BLaER1 (cell line): ENCODE results near the gene U2AF1L4.

Experiments used
- H3K27ac ChIP-seq: shearing (Covaris generic); formaldehyde crosslinking; 2 replicates; pipeline ENCODE4 v1.8.1; 2022
- H3K27me3 ChIP-seq: shearing (Covaris generic); formaldehyde crosslinking; 2 replicates; pipeline ENCODE4 v1.8.1; 2022
- H3K36me3 ChIP-seq: shearing (Covaris generic); formaldehyde crosslinking; 2 replicates; pipeline ENCODE4 v1.8.1; 2022
- H3K4me1 ChIP-seq: shearing (Covaris generic); formaldehyde crosslinking; 2 replicates; pipeline ENCODE4 v1.8.1; 2022
- H3K4me2 ChIP-seq: shearing (Covaris generic); formaldehyde crosslinking; 2 replicates; pipeline ENCODE4 v1.8.1; 2022
- H3K4me3 ChIP-seq: shearing (Covaris generic); formaldehyde crosslinking; 2 replicates; pipeline ENCODE4 v1.8.1; 2022
- H3K9ac ChIP-seq: shearing (Covaris generic); formaldehyde crosslinking; 2 replicates; pipeline ENCODE4 v1.8.1; 2022
- H3K9me3 ChIP-seq: shearing (Covaris generic); formaldehyde crosslinking; 2 replicates; pipeline ENCODE4 v1.8.1; 2022
- H4K20me1 ChIP-seq: shearing (Covaris generic); formaldehyde crosslinking; 2 replicates; pipeline ENCODE4 v1.8.1; 2022
- Cebpa-rat ChIP-seq: shearing (Covaris generic); IDR thresholded peaks from 2 replicates; pipeline ENCODE4 v1.8.1; 2022

The U2AF1L4 gene

GRCh38 chr19:35714601-35715354 is 30.4 kb downstream of the U2AF1L4 start:
- peaks cover 23% of the 10 kb centered on the region for H4K20me1 ChIP-seq
- 0 out of 2 replicates have a peak, but pooled peaks have one; percentile 35 for TF ChIP-seq Cebpa-rat
- no peak overlapping the region for H3K9ac ChIP-seq
- H3K27me3 ChIP-seq: 0 out of 2 replicates have a peak, but pooled peaks cover 3% of the 10 kb centered on the region
- peaks cover 6% of the 10 kb centered on the region for H3K36me3 ChIP-seq
- no peaks in the 10 kb centered on the region for H3K9me3 ChIP-seq
- peak overlapping the region; percentile 97 for H3K4me2 ChIP-seq
- H3K4me3 ChIP-seq: peak overlapping the region; percentile 76; the same call in 1 of the 2 replicates
- no peak overlapping the region for H3K27ac ChIP-seq
- peaks cover 47% of the 10 kb centered on the region for H3K4me1 ChIP-seq

- no peak for TF ChIP-seq Cebpa-rat
- no peak overlapping the region for H3K27ac ChIP-seq
- H3K4me1 ChIP-seq: peaks cover 39% of the 10 kb centered on the region
- H3K36me3 ChIP-seq: no peaks in the 10 kb centered on the region
- H3K4me2 ChIP-seq: no peak overlapping the region
- no peak overlapping the region for H3K4me3 ChIP-seq
- H4K20me1 ChIP-seq: peaks cover 15% of the 10 kb centered on the region
- H3K9ac ChIP-seq: peak overlapping the region; percentile 19; the same call in 1 of the 2 replicates
- H3K27me3 ChIP-seq: 0 out of 2 replicates have a peak, but pooled peaks cover 3% of the 10 kb centered on the region
- H3K9me3 ChIP-seq: no peaks in the 10 kb centered on the region
Measured at GRCh38 chr19:35713904-35714495, 31.2 kb downstream of the U2AF1L4 start.

- Histone ChIP-seq H3K27me3 (0 out of 2 replicates have a peak, but pooled peaks cover 3% of the 10 kb centered on the region), H3K9ac (peak overlapping the region; percentile 19; the same call in 1 of the 2 replicates), H3K4me1 (peaks cover 35% of the 10 kb centered on the region), H3K27ac (no peak overlapping the region), H3K4me2 (no peak overlapping the region), H4K20me1 (peaks cover 10% of the 10 kb centered on the region), H3K36me3 (no peaks in the 10 kb centered on the region), H3K4me3 (no peak overlapping the region), H3K9me3 (no peaks in the 10 kb centered on the region)
- no peak for TF ChIP-seq Cebpa-rat
Measured at GRCh38 chr19:35713506-35713850, 31.7 kb downstream of the U2AF1L4 start.

GRCh38 chr19:35712567-35713505 is 32.4 kb downstream of the U2AF1L4 start:
- H4K20me1 ChIP-seq: peaks cover 6% of the 10 kb centered on the region; the same call in 1 of the 2 replicates
- H3K27ac ChIP-seq: peak overlapping the region; percentile 3; the same call in 1 of the 2 replicates

GRCh38 chr19:35710784-35711723 is 34.2 kb downstream of the U2AF1L4 start:
- Histone ChIP-seq H3K36me3 (no peaks in the 10 kb centered on the region), H3K4me1 (peaks cover 32% of the 10 kb centered on the region), H3K9ac (no peak overlapping the region), H3K4me3 (no peak overlapping the region), H4K20me1 (peaks cover 6% of the 10 kb centered on the region; the same call in 1 of the 2 replicates), H3K27ac (no peak overlapping the region), H3K9me3 (no peaks in the 10 kb centered on the region), H3K27me3 (0 out of 2 replicates have a peak, but pooled peaks cover 3% of the 10 kb centered on the region), H3K4me2 (no peak overlapping the region)
- no peak for TF ChIP-seq Cebpa-rat

More at GRCh38 chr19:35712567-35713505, 32.4 kb downstream of the U2AF1L4 start:
- Histone ChIP-seq H3K4me1 (peaks cover 35% of the 10 kb centered on the region), H3K36me3 (no peaks in the 10 kb centered on the region), H3K4me3 (no peak overlapping the region), H3K9ac (no peak overlapping the region), H3K4me2 (peak overlapping the region; percentile 49), H3K9me3 (no peaks in the 10 kb centered on the region), H3K27me3 (0 out of 2 replicates have a peak, but pooled peaks cover 3% of the 10 kb centered on the region)
- TF ChIP-seq Cebpa-rat: no peak

GRCh38 chr19:35708391-35708790 is 36.8 kb downstream of the U2AF1L4 start:
- Histone ChIP-seq H3K36me3 (no peaks in the 10 kb centered on the region), H3K27ac (no peak overlapping the region), H3K4me3 (no peak overlapping the region), H3K9me3 (no peaks in the 10 kb centered on the region), H4K20me1 (no peaks in the 10 kb centered on the region), H3K27me3 (no peaks in the 10 kb centered on the region), H3K9ac (no peak overlapping the region), H3K4me1 (peaks cover 14% of the 10 kb centered on the region), H3K4me2 (no peak overlapping the region)
- no peak for TF ChIP-seq Cebpa-rat

GRCh38 chr19:35704218-35704617 is 41.0 kb downstream of the U2AF1L4 start, which contains the start of gene ZBTB32:
Gene ZBTB32 (plus strand): TSS chr19:35704558. CDS start chr19:35714627, 10,069 bp downstream.
- Histone ChIP-seq H3K36me3 (no peaks in the 10 kb centered on the region), H3K27me3 (peaks cover 10% of the 10 kb centered on the region; the same call in 1 of the 2 replicates), H3K4me1 (0 out of 2 replicates have a peak, but pooled peaks cover 7% of the 10 kb centered on the region), H3K9me3 (no peaks in the 10 kb centered on the region), H4K20me1 (no peaks in the 10 kb centered on the region), H3K4me3 (no peak within 1 kb of the TSS), H3K27ac (no peak within 1 kb of the TSS), H3K9ac (no peak within 1 kb of the TSS), H3K4me2 (no peak within 1 kb of the TSS)
- no peak for TF ChIP-seq Cebpa-rat

GRCh38 chr19:35703343-35703742 is 41.9 kb downstream of the U2AF1L4 start:
- 0 out of 2 replicates have a peak, but pooled peaks cover 7% of the 10 kb centered on the region for H3K4me1 ChIP-seq
- no peak for TF ChIP-seq Cebpa-rat

More at GRCh38 chr19:35703343-35703742, 41.9 kb downstream of the U2AF1L4 start:
- Histone ChIP-seq H3K27me3 (peaks cover 10% of the 10 kb centered on the region; the same call in 1 of the 2 replicates), H3K9me3 (no peaks in the 10 kb centered on the region), H3K27ac (no peak overlapping the region), H3K36me3 (no peaks in the 10 kb centered on the region), H3K4me3 (no peak overlapping the region), H3K9ac (no peak overlapping the region), H4K20me1 (no peaks in the 10 kb centered on the region), H3K4me2 (peak overlapping the region; percentile 73; the same call in 1 of the 2 replicates)
